Aorta (tissue), 5 donors: ENCODE results near the gene SFMBT2. TPM values are rescaled to one million over a fixed set of nuclear protein-coding genes. Genes with fewer than 3 reads are reported as not detected.

Source experiments
- ATAC-seq: fragments of 200-7000 bp; cut with Tn5 transposase; one replicate; pipeline ENCODE4 v1.9.1; 2022; ENCODE audit warnings: moderate library complexity; ENCODE audit not compliant: low FRiP score
- DNase-seq, 2 donors: peaks; one replicate each; pipeline ENCODE4 v3.0.0-alpha.2; 2020
- H3K27ac ChIP-seq, 2 donors: one replicate each; pipeline ENCODE4 v1.5.1; 2013; ENCODE audit warnings: low read length in 2 of 2, mild to moderate bottlenecking in 2 of 2, moderate library complexity in 2 of 2, control low read depth in 1 of 2, inconsistent platforms in 1 of 2, low read depth in 1 of 2
- H3K27me3 ChIP-seq, 2 donors: one replicate each; pipeline ENCODE4 v1.6.1; 2013; ENCODE audit warnings: control low read depth in 1 of 2, low read length in 1 of 2, mild to moderate bottlenecking in 1 of 2, moderate library complexity in 1 of 2; ENCODE audit not compliant: insufficient read depth in 2 of 2, control insufficient read depth in 1 of 2
- H3K36me3 ChIP-seq, 2 donors: one replicate each; pipeline ENCODE4 v1.6.1; 2013; ENCODE audit warnings: control low read depth in 1 of 2, low read length in 1 of 2, mild to moderate bottlenecking in 1 of 2; ENCODE audit not compliant: insufficient read depth in 2 of 2, control insufficient read depth in 1 of 2
- H3K4me1 ChIP-seq, 2 donors: one replicate each; pipeline ENCODE4 v1.6.1; 2013; ENCODE audit warnings: low read length in 2 of 2, control low read depth in 1 of 2, mild to moderate bottlenecking in 1 of 2, moderate library complexity in 1 of 2; ENCODE audit not compliant: insufficient read depth in 2 of 2, control insufficient read depth in 1 of 2
- H3K4me3 ChIP-seq, 2 donors: one replicate each; pipeline ENCODE4 v1.5.1; 2013; ENCODE audit warnings: low read length in 2 of 2, control low read depth in 1 of 2, mild to moderate bottlenecking in 1 of 2
- H3K9me3 ChIP-seq: one replicate; pipeline ENCODE4 v1.6.1; 2013; ENCODE audit warnings: mild to moderate bottlenecking, low read length; ENCODE audit not compliant: control insufficient read depth
- WGBS, 2 donors: extraction: QIAGEN DNeasy Blood & Tissue Kit; methylation state at CpG; one replicate each; pipeline ENCODE4 v1.1.7; 2013; 5-methylcytosine and 5-hydroxymethylcytosine counted together
- intact Hi-C, 2 donors: fragments of 100-400 bp; cut with DNase I; formaldehyde crosslinking; loops; one replicate each; pipeline versions ENCODE4 v1.14.2 to v1.15.0; 2022
- polyA plus RNA-seq, 2 donors: library from polyadenylated mRNA; stranded (reverse); fragments of 200-250 nt; gene quantifications; one replicate each; pipeline ENCODE4 v1.2.3, GENCODE V29; 2013
- total RNA-seq, 2 donors: library from RNA; stranded (reverse); fragmentation: NEBNext Ultra II Directional; extraction: Animal tissue kit (Norgen Biotek cat#: 25700); gene quantifications; one replicate each; pipeline ENCODE4 v1.2.1, GENCODE V29; 2021
- donor health status: healthy with polysubstance abuse.
- donor health status: Bipolar disorder and iron deficiency.
- donor health status: DM: no; HTN: no; CAD: no.
- donor health status: DM: no; HTN: no; CAD: no.
- donor health status: DM: yes; HTN: yes; CAD: no.

The SFMBT2 gene
- total and polyA plus RNA-seq, 4 donors = 0.36 to 20.3 (median 5.2) TPM

- Histone ChIP-seq H3K4me3 (no peak overlapping the region), H3K27me3 (peaks cover 0 to 1% of the 10 kb centered on the region in 2 donors), H3K27ac (no peak overlapping the region), H3K9me3 (no peaks in the 10 kb centered on the region), H3K4me1 (no peaks in the 10 kb centered on the region), H3K36me3 (no peaks in the 10 kb centered on the region)
- DNase-seq = no peak
- 85% methylated on average over 14 of the region's 14 CpGs for WGBS, 2 donors
- ATAC-seq = no peak
- intact Hi-C loops = no loop called here
These were observed 291.4 kb downstream of the SFMBT2 start for GRCh38 chr10:7119325-7120015.

- no peaks in the 10 kb centered on the region for H3K9me3 ChIP-seq
- no peaks in the 10 kb centered on the region for H3K36me3 ChIP-seq
- 67 to 76% methylated on average over 17 of the region's 17 CpGs for WGBS, 2 donors
- no peak overlapping the region for H3K27ac ChIP-seq
- H3K4me3 ChIP-seq = no peak overlapping the region
- H3K4me1 ChIP-seq = no peaks in the 10 kb centered on the region
- peaks cover 0 to 1% of the 10 kb centered on the region in 2 donors for H3K27me3 ChIP-seq
- DNase-seq = no peak
- intact Hi-C loops = no loop called here
- no peak for ATAC-seq
These were observed 292.8 kb downstream of the SFMBT2 start for GRCh38 chr10:7117806-7118674.

- no peak for DNase-seq
These were observed 293.5 kb downstream of the SFMBT2 start for GRCh38 chr10:7117177-7117799.

GRCh38 chr10:7111561-7111960 lies 299.3 kb downstream of the SFMBT2 start:
- WGBS, 2 donors = 58 to 74% methylated on average over 3 of the region's 3 CpGs
- ATAC-seq (no peak), DNase-seq (no peak)
- Histone ChIP-seq H3K9me3 (no peaks in the 10 kb centered on the region), H3K27me3 (no peaks in the 10 kb centered on the region), H3K27ac (no peak overlapping the region), H3K4me3 (no peak overlapping the region), H3K36me3 (no peaks in the 10 kb centered on the region), H3K4me1 (no peaks in the 10 kb centered on the region)
- intact Hi-C loops = no loop called here

More at GRCh38 chr10:7117177-7117799, 293.5 kb downstream of the SFMBT2 start:
- 69 to 75% methylated on average over 5 of the region's 5 CpGs for WGBS, 2 donors
- Histone ChIP-seq H3K27ac (no peak overlapping the region), H3K4me1 (no peaks in the 10 kb centered on the region), H3K9me3 (no peaks in the 10 kb centered on the region), H3K4me3 (no peak overlapping the region), H3K27me3 (peaks cover 0 to 1% of the 10 kb centered on the region in 2 donors), H3K36me3 (no peaks in the 10 kb centered on the region)
- intact Hi-C loops = no loop called here
- ATAC-seq = no peak

- DNase-seq = no peak
- Histone ChIP-seq H3K4me3 (no peak overlapping the region), H3K27me3 (no peaks in the 10 kb centered on the region), H3K4me1 (no peaks in the 10 kb centered on the region), H3K27ac (no peak overlapping the region), H3K9me3 (no peaks in the 10 kb centered on the region), H3K36me3 (no peaks in the 10 kb centered on the region)
- intact Hi-C loops = no loop called here
- WGBS, 2 donors = 95 to 97% methylated on average over 3 of the region's 3 CpGs
- ATAC-seq = no peak
These were observed 299.7 kb downstream of the SFMBT2 start for GRCh38 chr10:7111089-7111488.
